ENCODE data around the gene GLP2R.

GLP2R gene

DNA sequence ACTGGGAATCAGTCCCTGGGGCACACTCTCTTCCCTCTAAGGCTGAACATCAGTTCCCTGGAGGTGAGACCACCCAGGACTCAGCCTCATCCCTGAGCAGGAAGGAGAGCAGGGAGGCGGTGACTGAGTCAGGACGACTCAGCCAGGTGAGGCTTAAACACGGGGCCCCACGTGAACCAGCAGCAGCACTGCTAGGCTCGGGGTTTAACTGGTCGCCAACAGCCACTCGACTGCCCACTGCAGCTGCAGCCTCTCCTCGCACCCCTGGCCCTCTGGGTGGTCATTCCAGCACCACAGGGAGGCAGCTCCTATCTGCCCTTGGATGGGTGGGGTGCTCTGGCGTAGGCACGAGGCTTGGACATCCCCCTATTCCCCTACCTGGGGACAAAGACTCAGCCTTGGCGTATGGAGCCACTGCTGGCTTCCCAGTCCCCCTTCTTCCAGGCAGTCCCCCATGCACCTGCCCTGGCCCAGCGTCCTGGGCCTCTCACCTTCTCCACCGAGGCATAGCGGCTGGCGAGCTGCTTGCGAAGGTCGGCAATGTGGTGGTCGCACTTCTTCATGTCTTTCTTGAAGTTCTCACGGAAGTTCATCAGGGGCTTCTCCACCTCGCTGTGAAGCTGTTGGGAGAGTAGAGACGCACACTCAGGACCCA, 100.6 kb downstream of the GLP2R start:
- DNase-seq: no peak

DNA sequence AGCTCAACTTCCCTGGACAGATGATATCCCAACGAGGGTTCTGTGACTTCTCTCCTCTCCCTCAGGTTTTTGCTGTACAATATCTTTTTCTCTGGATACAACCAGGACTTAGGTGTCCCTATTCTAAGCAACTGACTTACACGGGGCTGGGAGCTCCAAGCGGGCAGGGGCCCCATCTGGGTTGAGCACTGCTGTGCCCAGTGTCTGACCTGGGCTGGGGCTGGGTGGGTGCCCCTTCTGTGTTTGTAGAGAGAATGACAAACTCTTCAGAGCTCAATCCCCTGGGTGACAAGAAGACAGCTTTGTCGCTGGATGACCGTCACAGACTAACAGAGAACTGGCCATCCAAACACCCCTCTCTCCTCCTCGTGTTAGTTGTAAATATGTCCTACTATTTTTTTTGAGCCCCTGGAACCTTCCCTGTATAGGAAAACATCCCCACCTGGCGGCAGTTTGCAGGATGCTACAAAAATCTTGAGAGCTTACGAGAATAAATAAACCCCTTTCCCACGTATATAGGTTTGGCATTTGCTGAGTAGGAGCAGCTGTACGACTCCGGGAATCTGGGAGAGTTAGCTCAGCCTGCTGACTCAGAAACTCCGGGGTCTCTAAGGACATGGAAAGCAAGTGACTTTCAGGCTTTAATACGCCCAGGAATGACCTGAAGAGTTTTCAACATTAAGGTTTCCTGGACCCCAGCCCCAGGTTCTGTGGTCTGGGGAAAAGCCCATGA, 103.0 kb downstream of the GLP2R start:
- DNase-seq: no peak

DNA sequence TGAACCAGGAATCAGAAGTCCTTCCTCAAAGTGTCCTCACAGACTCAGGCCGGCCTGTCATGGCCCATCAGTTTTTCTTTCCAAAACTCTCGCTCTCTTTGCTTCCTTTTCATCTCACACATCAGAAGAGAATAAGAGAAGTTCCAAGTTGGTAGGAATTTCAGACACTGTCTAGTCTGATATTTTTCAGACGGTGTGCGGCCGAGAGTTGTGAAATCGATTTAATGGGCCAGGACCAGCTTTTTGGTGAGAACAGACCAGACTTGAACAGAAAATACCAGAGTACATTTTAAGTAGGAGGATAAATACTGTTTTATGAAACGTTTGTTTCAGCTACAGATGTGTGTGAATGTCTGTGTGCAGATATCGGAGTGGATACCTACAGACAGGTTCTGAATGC, 104.1 kb downstream of the GLP2R start:
- DNase-seq: no peak

DNA sequence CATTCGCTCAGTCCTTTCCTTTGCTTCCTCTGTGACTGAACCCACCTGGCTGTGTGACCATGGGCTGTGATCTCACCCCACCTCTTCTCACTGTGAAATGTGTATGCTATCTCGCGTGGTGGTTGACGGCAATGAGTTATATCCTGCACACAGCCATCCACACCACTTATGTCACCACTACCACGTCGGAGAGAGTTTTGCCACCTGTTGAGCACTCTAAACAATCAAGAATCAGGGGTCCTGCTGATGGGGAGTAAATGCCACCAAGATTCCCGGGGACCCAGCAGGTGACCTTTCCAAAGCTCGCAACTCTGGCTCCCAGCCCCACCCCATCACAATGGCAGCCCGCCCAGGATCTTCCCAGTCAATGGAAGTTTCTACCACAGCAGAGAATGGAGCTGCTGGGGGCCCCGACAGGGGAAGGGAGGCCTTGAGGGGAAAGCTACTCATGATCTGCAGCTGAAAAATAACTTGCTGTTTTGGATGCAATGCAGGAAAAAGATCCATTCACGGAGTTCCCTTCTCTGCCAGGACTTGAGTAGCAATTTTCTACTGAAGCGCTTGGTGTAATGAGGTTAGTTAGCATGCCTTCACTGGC, 105.5 kb downstream of the GLP2R start:
- no peak for DNase-seq

DNA sequence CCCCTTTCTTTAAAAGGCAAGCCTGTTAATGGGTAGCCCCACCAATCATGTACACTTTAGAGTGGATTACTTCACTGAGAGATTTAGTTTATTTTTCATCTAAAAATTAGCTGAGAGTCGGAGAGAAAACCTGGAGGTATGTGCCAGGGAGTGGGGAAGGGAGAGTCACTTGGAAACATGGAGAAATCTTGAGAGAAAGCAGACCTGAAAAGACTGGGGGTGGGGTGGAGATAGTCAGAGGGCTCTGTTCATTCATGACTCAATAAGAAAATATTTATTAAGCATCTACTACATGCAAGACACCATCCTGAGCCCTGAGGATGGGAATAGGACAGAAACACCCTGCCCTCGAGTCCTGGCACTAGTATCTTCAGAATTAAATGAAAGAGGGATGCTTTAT, 106.8 kb downstream of the GLP2R start:
- DNase-seq: no peak

DNA sequence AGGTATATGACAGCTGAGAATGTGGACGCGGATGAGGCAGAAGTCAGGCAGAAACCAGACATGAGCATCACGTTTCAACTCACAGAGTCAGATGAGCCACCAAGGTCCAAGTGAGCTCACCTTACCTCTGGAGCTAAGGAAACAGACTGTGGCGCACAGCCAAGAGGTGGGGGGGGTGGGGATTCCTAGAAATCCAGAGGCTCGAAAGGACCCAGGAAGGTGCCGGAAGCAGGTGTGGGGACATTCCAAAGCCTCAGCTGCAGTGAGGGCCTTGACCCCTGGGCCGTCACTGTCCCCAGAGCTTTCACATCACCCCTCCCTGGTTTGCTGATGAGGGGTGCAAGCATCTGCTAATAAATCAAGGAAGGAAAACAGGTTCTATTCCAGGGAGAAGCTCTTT, 108.6 kb downstream of the GLP2R start:
- DNase-seq: no peak

DNA sequence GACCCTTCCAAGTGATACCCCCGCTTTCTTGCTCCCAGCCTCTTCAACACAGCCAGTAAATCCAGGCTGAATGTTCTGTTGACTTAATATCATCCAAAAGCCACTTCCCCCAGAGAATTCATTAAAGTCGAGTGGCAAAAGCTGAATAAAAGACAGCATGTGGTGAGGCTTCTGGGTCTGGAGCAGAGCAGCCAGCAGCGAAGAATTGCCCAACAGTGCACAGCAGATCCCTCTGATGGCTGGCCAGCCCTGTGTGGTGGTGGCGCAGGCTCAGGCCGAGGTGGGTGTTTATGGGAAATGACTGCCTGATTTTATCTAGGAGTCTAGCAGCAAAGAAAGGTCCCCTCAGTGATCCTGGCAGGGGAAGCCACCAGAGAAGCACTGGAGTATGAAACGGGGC, 109.7 kb downstream of the GLP2R start:
- no peak for DNase-seq

DNA sequence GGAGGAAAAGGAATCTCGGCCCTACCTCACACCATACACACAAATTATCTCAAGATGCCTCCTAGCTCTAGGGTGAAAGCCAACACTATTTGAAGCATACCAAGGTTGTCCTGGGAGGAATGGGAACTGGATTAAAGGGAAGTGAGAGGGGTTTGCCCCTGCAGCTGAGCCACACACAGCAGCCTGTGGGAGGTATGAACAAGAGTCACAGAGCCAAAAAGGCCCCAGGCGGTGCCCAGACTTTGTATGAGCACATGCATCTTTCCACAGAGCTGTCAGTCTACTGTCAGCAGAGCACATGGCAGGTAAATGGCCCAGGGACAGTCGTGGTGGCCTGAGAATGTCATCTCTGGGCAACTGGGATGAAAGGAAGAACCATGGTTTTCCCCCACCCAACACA, 110.4 kb downstream of the GLP2R start:
- no peak for DNase-seq

DNA sequence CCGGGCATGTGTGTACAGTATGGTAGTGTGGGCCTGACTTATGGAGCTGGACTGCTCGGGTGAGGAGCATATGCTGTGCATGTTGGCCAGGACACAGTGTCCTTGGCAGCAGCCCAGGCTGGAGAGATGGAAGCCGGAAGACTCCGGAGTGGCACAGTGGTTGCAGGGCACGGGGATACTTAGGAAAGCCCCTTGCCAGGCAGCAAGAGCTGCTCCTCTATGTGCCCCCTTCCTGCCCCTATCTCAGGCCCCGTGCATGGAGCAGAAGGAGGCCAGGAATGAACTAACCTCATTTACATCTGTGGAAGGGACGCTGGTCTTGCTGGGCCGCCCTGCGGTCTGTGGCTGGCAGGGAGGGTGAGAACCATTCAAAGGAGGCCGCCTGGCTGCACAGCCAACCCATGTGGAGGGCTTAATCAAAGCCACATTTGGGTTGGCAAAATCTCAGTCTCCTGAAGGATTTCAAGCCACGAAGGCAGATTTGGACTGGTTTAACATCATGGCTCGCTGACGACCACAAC, 111.6 kb downstream of the GLP2R start:
- DNase-seq: no peak

DNA sequence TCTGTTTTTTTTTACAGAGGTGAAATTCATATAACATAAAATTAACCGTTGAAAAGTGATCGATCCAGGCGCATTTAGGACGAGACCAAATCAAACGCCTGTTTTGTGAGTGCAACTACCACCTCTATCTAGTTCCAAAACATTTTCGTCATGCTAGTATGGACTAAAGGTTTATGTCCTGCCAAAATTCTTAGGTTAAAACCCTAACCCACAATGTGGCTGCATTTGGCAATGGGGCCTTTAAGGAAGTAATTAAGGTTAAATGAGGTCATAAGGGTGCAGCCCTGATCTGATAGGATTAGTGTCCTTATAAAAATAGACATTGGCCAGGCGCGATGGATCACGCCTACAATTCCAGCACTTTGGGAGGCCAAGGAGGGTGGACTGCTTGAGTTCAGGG, 112.2 kb downstream of the GLP2R start:
- DNase-seq: no peak

DNA sequence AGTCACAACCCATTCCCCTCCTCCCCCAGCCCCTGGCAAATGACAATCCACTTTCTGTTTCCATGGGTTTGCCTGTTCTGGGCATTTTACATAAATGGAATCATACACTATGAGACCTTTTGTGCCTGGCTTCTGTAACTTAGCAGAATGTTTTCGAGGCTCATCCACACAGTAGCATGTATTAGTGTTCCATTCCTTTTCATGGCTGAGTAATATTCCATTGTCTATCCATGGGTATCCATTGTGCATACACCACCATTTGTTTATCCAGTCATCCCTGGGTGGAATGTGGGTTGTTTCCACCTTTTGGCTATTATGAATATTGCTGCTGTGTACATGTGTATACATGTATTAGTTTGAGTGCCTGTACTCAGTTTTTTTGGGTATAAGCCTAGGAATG, 113.0 kb downstream of the GLP2R start:
- no peak for DNase-seq

DNA sequence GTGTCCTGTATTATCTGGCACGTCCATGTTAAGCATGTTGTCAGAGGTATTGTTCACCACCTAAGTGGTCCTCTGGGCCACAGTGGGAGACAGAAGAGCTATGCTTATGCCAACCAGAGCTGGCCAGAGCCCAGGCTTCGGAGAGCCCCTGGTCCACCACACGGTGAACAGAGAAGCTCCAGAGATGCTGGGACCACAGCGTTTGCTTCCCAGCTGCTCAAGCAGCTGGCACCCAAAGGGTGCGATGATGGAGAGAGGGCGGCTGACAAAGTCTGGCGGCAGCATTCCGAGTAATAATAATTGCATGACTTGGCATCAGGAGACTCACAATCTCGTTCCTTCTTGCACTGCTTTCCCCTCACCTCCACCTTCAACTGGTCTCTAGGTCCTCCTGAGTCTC, 115.1 kb downstream of the GLP2R start:
- no peak for DNase-seq

DNA sequence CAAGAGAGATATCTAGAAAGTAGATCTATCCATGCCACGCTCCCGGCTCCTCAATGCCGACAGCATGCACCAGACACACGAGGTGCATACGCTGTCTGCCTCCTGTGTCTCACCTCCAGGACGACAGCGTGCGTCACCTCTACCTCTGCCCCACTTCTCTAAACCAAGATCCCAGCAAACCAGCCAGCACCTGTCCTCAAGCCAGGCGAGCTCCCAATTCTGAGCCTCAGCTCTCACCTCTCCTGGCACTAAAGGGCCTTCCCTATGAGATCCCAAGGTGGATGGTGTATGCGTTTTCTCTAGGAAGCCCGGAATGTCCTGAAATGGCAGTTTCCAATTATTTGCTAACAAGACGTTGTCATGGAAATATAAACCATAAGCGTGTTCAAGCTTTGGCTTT, 115.6 kb downstream of the GLP2R start:
- no peak for DNase-seq

Data from NCI-H748 treated with DMSO at 0.1 percent for 48 hours (cell line).